NCI-H2227 treated with DMSO at 0.1 percent for 48 hours (cell line): ENCODE measurements around the gene DMBT1.

Source experiments
- DNase-seq: peaks from one replicate; lab custom pipeline; 2025; lab: John Stamatoyannopoulos, UW

Gene DMBT1

GRCh38 chr10:122560279-122560804, at the start of gene DMBT1:
Gene DMBT1, plus strand, starts transcription at chr10:122560754. Its CDS starts 17 bp downstream, at chr10:122560771.
- DNase-seq, result no peak

- no peak for DNase-seq
Observed at GRCh38 chr10:122513053-122513452, 47.5 kb upstream of the DMBT1 start.

GRCh38 chr10:122514045-122514840, 46.3 kb upstream of the DMBT1 start:
- no peak for DNase-seq

- no peak for DNase-seq
Observed at GRCh38 chr10:122515022-122515424, 45.5 kb upstream of the DMBT1 start.

GRCh38 chr10:122515588-122516231, 44.8 kb upstream of the DMBT1 start:
- no peak for DNase-seq

GRCh38 chr10:122516734-122517133, 43.8 kb upstream of the DMBT1 start:
- DNase-seq, result no peak

GRCh38 chr10:122519144-122519543, 41.4 kb upstream of the DMBT1 start:
- no peak for DNase-seq

GRCh38 chr10:122519873-122520272, 40.7 kb upstream of the DMBT1 start:
- DNase-seq, result no peak

GRCh38 chr10:122521011-122521410, 39.5 kb upstream of the DMBT1 start:
- no peak for DNase-seq

GRCh38 chr10:122524811-122525210, 35.7 kb upstream of the DMBT1 start:
- no peak for DNase-seq

GRCh38 chr10:122525788-122526187, 34.8 kb upstream of the DMBT1 start:
- no peak for DNase-seq

GRCh38 chr10:122526892-122527291, 33.7 kb upstream of the DMBT1 start:
- DNase-seq, result no peak

GRCh38 chr10:122530177-122530576, 30.4 kb upstream of the DMBT1 start:
- DNase-seq, result no peak

GRCh38 chr10:122531261-122531660, 29.3 kb upstream of the DMBT1 start:
- no peak for DNase-seq

GRCh38 chr10:122531939-122532338, 28.6 kb upstream of the DMBT1 start:
- DNase-seq, result no peak

GRCh38 chr10:122532601-122533296, 27.8 kb upstream of the DMBT1 start:
- DNase-seq, result no peak

- no peak for DNase-seq
Observed at GRCh38 chr10:122537545-122537944, 23.0 kb upstream of the DMBT1 start.

GRCh38 chr10:122541541-122542002, 19.0 kb upstream of the DMBT1 start:
- no peak for DNase-seq

- no peak for DNase-seq
Observed at GRCh38 chr10:122543676-122544445, 16.7 kb upstream of the DMBT1 start.

GRCh38 chr10:122544493-122544892, 16.1 kb upstream of the DMBT1 start:
- DNase-seq, result no peak

- no peak for DNase-seq
Observed at GRCh38 chr10:122546242-122546641, 14.3 kb upstream of the DMBT1 start.
